PC-9 (cell line): ENCODE data around the gene COL27A1.

Experiments
- EZH2 ChIP-seq: fragments of 200-600 bp; sonication (generic); IDR thresholded peaks from 2 replicates; pipeline ENCODE4 v1.8.0; 2017; ENCODE audit warnings: antibody characterized with exemption, low read depth
- TF ChIP-seq, protein P1 (sequence below): fragments of 200-600 bp; sonication (generic); conservative IDR thresholded peaks from 2 replicates; pipeline ENCODE4 v1.6.1; 2017; ENCODE audit warnings: mixed run types, antibody characterized with exemption, mild to moderate bottlenecking, moderate library complexity

DNA sequence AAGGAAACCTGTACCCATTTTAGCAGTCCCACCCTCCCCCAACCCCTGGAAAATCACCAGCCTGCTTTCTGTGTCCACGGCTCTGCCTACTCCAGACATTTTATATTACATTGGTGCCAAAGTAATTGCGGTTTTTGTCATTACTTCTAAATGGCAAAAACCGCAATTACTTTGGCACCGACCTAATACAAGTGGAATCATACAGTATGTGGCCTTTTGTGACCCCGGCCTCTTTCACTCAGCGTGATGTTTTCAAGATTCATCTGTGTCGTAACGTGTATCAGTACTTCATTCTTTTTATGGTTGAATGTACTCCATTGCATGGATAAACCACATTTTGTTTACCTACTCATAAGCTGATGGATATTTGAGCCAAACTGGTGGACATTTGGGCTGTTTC, 157.8 kb downstream of the COL27A1 start:
- TF ChIP-seq, protein P1, sequence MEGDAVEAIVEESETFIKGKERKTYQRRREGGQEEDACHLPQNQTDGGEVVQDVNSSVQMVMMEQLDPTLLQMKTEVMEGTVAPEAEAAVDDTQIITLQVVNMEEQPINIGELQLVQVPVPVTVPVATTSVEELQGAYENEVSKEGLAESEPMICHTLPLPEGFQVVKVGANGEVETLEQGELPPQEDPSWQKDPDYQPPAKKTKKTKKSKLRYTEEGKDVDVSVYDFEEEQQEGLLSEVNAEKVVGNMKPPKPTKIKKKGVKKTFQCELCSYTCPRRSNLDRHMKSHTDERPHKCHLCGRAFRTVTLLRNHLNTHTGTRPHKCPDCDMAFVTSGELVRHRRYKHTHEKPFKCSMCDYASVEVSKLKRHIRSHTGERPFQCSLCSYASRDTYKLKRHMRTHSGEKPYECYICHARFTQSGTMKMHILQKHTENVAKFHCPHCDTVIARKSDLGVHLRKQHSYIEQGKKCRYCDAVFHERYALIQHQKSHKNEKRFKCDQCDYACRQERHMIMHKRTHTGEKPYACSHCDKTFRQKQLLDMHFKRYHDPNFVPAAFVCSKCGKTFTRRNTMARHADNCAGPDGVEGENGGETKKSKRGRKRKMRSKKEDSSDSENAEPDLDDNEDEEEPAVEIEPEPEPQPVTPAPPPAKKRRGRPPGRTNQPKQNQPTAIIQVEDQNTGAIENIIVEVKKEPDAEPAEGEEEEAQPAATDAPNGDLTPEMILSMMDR, result no peak
- TF ChIP-seq EZH2, result no peak
